DLD1 (cell line): ENCODE data around the gene MRPL57.
"Not testable (repeated sequence)": the region's sequence is repeated elsewhere in the genome, so short reads cannot be mapped to it uniquely, and the experiment has no call there.

Source experiments
- in situ Hi-C: cut with HindIII; loops from 2 replicates; pipeline ENCODE4 v1.10.0; 2017; ENCODE audit warnings: low sequenced_read_pairs

Gene MRPL57

DNA sequence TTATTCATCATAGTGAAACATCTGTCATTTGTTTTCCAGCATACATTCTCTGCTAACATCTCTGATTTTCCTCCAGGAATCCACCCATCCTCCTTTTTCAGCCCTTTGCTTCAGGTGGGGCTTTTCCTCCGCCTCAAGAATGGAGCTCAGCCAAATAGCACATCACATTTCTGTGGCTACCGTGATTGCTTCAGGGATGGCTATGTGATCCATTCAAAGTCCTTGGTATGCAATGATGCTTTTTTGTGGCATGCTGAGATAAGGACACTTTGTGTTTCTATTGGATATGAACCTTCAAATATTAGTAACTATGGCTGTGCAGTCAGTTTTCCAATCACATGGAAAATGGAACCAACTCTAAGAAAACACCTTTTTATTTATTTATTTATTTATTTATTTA lies 18.3 kb downstream of the MRPL57 start:
- in situ Hi-C loops, result not testable (repeated sequence)

DNA sequence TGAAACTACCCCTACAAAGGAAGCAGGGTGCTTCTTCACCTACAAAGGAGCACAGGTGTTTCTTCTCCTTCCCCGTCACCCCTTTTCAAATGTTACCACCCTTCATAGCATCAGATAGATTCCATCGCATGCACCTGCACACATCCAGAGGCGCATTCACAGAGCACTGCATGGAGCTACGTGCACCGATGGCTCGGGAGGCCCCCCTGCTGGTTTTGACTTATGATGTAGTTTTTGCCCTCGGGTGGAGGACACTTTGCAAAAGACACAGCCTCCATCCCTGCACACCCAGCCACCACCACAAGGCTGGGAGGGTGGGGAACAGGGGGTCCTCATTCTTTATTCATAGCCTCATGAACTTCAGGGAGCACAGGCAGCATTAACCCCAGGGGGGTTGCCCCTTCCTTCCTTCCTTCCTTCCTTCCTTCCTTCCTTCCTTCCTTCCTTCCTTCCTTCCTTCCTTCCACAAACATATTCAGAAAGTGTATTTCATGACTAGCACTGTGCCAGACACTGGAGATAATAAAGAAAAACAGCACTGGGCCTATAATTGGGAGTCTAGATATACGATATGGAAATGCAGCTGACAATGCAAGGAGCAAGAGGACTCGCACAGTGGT lies 21.3 kb downstream of the MRPL57 start:
- in situ Hi-C loops, result not testable (repeated sequence)

DNA sequence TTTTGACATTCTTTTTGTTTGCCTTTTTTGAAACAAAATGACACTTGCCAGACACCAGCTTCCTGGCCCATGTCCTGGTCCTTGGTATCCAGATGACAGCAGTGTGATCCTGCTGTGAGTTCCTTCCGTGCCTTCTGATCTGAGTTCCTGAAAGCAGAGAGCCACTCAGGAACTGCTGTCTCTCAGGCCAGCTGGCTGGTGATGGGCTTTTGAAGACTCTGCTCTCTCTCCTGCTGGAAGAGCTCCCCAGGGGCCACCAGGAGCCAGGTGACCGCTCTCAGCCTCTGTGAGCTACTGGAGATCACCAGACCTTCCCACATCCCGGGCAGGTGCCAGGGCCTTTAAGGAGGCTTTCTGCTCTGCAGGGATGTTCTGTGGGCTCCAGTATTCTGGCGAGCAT lies 21.9 kb downstream of the MRPL57 start:
- in situ Hi-C loops, result not testable (repeated sequence)

DNA sequence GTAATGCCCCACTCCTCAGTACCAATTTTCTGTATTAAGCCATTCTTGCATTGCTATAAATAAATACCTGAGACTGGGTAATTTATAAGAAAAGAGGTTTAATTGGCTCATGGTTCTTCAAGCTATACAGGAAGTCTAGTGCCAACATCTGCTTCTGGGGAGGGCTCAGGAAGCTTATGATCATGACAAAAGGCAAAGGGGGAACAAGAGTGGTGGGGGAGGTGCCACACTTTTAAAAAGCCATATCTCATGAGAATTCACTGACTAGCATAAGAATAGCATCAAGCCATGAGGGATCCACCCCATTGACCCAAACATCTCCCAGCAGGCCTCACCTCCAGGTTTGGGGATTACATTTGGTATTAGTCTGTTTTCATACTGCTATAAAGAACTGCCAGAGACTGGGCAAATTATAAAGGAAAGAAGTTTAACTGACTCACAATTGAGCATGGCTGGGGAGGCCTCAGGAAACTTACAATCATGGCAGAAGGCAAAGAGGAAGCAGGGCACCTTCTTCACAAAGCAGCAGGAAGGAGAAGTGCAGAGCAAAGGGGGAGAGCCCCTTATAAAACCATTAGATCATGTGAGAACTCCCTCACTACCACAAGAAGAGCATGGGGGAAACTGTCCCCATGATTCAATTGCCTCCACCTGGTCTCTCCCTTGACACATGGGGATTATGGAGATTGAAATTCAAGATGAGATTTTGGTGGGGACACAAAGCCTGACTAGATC lies 25.2 kb downstream of the MRPL57 start:
- in situ Hi-C loops, result not testable (repeated sequence)

DNA sequence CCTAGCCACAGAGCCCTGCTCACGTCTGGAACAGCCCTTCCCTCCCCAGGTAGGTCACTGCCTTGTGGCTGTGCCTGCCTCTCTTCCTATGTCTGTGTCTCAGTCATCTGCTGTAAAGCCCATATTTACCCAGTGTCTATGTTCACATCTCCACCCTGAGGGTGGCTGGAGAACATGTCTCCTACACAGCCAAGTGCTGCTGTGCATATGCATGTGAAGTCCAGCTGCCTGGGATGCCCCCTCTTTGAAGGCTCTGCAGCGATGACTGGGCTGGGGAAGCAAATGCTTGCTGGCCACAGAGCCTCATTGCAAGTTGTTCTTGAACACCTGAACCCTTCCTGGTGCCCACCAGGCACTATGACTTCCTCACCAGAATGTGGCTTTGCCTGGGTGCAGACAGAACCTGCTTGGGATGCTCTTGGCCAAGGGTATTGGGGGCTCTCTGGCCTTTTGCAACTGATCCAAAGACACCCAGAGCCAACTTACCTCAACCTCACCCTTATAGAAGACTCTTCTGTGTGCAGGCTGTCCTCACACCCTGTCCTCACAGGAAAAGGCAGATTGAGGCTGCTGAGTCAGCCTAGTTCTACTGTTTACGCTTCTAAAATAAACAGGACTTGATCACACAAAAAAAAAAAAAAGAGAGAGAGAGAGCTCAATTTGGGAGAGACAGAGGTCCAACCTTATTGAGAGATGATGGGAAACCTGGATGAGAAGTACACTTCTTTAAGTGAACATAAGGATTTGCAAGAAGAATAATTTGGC lies 26.5 kb downstream of the MRPL57 start:
- in situ Hi-C loops, result no loop called here

DNA sequence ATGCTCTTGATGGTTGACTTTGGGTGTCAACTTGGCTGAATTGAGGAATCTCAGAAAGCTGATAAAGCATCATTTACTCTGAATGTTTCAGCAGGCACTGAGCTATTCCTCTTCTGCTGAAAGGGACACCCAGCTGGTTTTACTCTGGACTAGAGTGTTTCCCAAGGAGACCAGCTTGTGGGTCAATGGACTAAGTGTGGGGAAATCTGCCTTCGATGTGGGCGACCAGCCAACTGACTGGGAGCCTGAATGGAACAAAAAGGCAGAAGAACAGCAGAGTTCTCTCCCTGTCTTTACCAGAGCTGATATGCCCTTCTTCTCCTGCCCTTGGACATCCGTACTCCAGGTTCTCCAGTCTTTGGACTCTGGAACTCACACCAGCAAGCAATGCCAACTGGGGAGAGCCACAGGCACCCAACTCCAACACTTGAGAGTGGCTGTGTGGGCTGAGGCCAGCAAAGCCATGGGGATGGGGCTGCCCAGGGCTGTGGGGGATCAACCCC lies 32.2 kb downstream of the MRPL57 start:
- in situ Hi-C loops, result no loop called here

DNA sequence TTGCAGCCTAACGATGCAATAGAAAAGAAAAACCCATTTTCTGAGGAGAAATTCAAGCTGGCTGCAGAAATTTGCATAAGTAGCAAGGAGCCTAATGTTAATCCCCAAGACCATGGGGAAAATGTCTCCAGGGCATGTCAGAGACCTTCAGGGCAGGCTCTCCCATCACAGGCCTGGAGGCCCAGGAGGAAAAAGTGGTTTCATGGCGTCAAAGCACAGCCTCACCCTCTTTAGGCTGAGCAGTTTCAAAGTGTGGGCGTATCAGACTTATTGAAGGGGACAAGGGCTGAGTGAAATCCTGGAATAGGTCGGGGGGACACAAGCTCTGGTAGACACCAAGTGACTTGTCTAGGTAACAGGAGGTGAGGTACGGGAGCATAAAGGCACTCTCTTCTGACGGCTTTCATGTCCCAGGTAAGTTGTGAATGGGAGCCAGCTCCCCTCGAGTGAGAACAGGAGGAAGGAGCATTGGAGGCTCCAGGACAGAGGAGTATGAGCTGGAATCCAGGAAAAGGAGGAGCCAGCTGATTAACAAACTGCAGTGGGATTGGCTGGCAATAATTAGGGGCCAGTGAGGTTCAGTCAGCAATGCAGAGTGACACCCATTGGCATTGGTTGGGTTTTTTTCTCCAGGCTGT lies 35.8 kb downstream of the MRPL57 start:
- in situ Hi-C loops, result no loop called here

DNA sequence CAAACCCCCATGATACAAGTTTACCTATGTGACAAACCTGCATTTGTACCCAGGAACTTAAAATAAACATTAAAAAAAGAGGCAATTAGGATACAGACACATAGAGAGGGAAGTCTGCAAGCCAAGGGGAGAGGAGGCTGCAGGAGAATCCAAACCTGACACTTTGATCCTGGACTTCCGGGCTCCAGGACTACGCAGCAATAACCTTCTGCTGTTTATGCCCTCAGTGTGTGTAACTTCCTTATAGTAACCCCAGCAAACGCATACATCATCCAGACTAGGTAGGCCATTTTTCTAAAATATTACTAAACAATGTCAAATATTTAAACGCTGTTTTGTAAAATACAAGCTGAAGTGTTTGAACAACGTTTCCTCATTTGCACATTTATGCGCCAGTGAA lies 39.0 kb downstream of the MRPL57 start:
- in situ Hi-C loops, result not testable (repeated sequence)

DNA sequence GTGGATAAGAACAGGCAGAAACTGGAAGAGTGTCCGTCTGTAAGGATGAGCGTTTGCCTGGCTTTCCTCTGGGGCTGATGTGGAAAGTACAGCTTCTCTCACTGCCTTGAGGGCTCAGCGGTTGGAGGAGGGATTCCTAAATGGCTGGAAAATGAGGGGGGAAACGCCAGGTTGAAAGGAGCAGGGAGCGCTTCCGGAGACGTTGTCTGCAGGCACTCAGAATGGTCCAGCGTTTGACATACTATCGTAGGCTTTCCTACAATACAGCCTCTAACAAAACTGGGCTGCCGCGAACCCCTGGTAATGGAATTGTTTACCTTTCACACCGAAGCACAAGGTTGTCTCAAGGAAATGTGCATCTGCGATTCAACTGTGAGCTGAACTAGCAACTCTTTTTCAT lies 39.9 kb downstream of the MRPL57 start:
- in situ Hi-C loops, result no loop called here

DNA sequence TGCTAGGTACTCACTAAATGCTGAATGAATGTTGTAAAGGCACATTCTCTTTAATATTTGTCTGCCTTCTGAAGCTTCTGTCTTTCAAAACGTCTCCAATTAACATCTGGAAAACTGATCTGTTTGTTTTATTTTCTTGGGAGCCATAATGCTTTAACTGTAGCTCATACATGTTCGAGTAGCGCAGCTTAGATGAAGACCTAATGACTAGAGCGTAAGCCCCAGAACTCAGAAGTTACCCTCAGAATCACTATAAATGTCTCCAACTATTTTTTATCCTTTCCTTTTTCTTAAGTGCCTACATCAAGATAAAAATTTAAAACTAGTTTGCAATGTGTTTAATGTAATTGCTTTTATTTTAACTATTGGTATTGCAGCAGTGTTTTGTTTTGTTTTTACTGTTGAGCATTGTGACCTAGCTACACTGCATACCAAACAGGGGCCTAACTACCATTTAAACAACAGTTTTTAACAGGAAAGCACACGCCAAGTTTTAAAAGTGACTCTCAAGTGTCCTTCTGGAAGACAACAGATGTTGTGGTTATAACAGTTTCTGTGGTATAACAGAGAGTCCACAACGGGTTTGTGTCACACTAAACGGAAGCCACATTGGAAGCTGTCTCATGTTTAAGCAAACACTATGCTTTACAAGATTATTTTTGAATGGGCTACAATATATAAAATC lies 42.0 kb downstream of the MRPL57 start:
- in situ Hi-C loops, result no loop called here

DNA sequence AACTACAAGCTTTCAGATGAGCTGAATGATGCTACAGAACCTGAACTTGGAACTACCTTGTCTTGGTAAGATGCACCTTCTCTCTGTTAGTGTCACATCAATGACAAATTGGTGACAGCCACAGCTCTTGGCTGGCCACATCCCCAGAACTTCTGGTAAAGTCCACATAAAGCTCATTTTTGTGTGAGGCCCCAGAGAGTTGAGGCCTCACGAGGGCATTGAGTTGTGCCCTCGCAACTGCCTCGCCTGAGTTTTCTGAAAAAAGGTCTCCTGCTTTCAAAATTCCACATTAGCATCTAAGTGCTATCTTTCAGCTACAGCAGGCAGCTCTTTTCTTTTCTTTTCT lies 42.6 kb downstream of the MRPL57 start:
- in situ Hi-C loops, result no loop called here

DNA sequence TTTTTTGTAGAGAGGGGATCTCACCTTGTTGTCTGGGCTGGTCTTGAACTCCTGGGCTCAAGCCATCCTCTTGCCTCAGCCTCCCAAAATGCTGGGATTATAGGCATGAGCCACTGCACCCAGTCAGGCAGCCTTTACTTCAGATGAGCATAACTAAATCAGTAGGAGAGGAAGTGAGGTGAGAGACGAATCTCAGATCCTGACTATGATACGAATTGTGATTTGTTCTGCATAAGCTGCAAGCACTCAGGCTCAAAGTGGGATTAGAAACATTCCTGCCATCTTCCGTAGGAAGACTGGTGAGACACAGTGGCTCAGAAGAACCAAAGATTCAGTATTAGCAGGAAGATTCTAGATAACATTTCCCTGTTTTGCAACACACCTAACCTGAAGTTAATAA lies 43.3 kb downstream of the MRPL57 start:
- in situ Hi-C loops, result not testable (repeated sequence)

DNA sequence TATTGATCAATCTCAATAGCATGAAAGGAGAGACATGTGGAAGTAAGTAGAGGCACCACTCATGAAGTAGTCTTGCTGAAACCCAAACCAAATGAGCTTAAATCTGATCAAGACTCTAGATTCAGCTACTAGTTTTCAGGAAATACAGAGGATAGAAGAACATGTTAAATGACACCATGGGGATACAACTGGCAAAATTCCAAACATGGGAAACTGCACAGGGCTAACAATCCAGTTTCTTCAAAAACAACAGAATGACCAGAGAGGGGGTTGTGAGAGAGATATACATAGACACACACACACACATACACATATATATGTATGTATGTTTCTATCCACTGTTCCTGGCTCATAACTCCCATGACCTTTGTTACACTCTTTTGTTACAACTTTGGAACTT lies 44.8 kb downstream of the MRPL57 start:
- in situ Hi-C loops, result no loop called here

DNA sequence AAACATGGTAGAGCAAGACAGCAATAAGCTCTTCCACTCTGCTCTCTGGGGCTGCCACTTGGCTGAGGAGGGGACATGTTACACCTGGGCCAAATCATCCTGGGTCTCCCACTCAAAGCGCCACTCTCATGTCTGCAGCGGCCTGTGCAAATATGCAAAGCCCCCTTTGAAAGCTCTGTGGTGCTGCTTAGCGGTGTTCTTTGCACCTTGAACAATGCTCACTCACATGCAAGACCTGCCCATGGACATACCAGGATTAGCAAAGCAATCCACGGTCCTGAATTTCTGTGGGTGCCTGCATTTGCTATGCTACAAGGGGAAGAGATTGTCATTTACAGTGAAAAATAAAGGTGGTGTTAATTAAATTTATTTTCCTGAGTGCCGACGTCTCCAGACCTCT lies 48.6 kb downstream of the MRPL57 start:
- in situ Hi-C loops, result no loop called here

DNA sequence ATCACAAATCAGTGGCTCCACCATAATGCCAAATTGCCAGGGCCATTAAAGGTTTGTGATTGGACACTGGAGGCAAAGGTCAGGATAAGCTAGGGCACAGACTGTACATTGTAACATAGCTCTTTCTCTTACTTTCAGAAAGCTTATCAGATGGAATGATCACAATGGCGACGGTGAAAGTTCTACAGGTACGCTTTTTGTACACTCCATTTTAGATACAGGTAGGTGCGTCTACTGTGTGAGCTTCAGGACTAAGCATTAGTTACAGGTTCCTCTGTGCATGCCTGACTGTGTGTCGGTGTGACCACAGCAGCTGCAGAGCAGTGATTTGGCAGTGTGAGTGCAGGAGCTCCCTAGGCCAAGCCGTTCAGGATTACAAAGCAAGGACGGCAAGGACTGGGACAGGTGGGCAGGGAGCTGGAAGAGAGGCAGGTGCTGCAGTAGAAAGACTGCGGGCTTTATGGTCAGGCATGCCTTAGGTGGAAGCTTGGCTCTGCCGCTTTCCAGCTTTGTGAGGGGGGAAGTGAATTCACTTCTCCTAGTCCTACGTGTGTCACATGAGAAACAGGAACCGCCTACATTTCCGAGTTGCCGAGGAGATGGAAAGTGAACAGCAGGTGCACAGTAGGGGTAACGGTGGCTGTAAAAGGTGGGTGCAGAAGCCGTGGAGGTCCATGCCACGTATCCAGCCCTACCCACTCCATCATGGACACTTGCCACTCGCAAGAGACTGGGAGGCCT lies 49.6 kb downstream of the MRPL57 start:
- in situ Hi-C loops, result no loop called here

DNA sequence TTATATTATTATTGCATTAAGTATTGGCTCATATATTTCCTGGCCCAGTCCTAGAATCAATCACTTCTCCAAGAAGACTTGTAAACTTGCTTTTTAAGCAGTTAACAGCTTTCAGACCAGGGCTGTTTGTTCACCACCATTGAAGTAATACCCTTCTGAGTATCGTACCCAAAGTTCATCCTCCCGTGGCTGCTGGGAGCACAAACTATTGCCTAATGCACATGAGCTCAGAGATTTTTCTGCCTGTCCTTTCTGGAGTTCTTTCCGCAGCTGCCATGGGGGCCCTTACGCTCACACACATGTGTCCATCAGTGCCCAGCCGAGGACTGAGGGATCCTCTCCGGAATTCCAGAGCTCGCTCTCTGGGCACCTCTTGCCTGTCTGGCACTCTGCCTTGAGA lies 51.5 kb downstream of the MRPL57 start:
- in situ Hi-C loops, result no loop called here
